Tibial nerve (tissue), 4 donors: ENCODE measurements around the gene UGT3A2.
"Not testable (repeated sequence)": the region's sequence is repeated elsewhere in the genome, so short reads cannot be mapped to it uniquely, and the experiment has no call there.

Source experiments
- CTCF ChIP-seq, 5 experiments: fragments of 200-600 bp in 3 of 5; fragments of 450-650 bp in 2 of 5; sonication (generic) in 3 of 5; IDR thresholded peaks; one replicate each; pipeline ENCODE4 v1.5.1; 2016 to 2019; ENCODE audit warnings: antibody characterized with exemption in 5 of 5, mild to moderate bottlenecking in 3 of 5, moderate library complexity in 2 of 5
- EP300 ChIP-seq, 2 donors: sonication (generic); formaldehyde crosslinking; IDR thresholded peaks; one replicate each; pipeline ENCODE4 v1.6.1; 2017; ENCODE audit warnings: antibody characterized with exemption in 2 of 2, mild to moderate bottlenecking in 1 of 2
- POLR2A ChIP-seq, 2 donors: fragments of 450-650 bp; IDR thresholded peaks; one replicate each; pipeline ENCODE4 v1.6.1; 2017; ENCODE audit warnings: antibody characterized with exemption in 2 of 2, mild to moderate bottlenecking in 2 of 2, moderate library complexity in 2 of 2

GRCh38 chr5:36034536-36035134 lies 32.0 kb downstream of the UGT3A2 start:
- TF ChIP-seq POLR2A, CTCF, EP300 (IDR thresholded peaks at IDR 0.05): not testable (repeated sequence)
